ENCODE results near the gene DNMT3L.
"Not testable (repeated sequence)": the region's sequence is repeated elsewhere in the genome, so short reads cannot be mapped to it uniquely, and the experiment has no call there.

DNMT3L gene

DNA sequence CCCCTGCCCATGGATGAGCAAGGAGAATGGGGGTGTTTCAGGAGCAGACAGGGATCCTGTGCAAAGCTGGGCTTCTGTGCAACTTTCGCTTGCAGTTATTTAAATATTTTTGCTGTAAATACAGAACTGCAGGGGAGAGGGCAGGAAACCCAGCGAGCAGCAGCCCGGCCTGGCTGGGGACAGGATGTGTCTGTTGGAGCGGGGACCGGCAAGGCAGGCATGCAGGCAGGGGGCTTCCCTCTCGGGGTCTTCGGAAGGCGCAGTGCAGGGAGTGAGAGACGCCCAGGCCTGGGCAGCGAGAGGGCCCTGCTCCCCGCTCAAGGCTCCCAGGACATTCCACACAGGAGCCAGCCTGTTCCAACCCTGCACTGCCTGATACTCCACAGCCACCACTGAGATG lies 22.3 kb upstream of the DNMT3L start:
- H3K4me1 ChIP-seq (ENCODE audit: insufficient read depth, low read length, poor library complexity, severe bottlenecking) = no peaks in the 10 kb centered on the region
- TF ChIP-seq EZH2phosphoT487 (IDR thresholded peaks at IDR 0.05; ENCODE audit: borderline replicate concordance) (no peak), CTCF (conservative IDR thresholded peaks at IDR 0.05; ENCODE audit: low read length) (no peak)

GRCh38 chr21:44283211-44283785 lies 21.6 kb upstream of the DNMT3L start:
- H3K9me3 ChIP-seq (ENCODE audit: insufficient read depth, low read depth, low read length); H3K4me2 ChIP-seq (ENCODE audit: low read depth, low read length, poor library complexity, severe bottlenecking); H3K27me3 ChIP-seq (ENCODE audit: insufficient read depth, low read length, poor library complexity, severe bottlenecking); H3F3A ChIP-seq (ENCODE audit: low read depth); H3K4me1 ChIP-seq (ENCODE audit: insufficient read depth, low read length, poor library complexity, severe bottlenecking); H3K9me2 ChIP-seq (replicated peaks; ENCODE audit: low read depth, low read length); H3K4me3 ChIP-seq (ENCODE audit: low read length, poor library complexity, severe bottlenecking); H3K36me3 ChIP-seq (ENCODE audit: insufficient read depth, low read length); H3K79me2 ChIP-seq (ENCODE audit: insufficient read depth, low read length); H2AFZ ChIP-seq (ENCODE audit: low read length); H3K9ac ChIP-seq (ENCODE audit: low read depth, low read length, poor library complexity, severe bottlenecking); H4K20me1 ChIP-seq (ENCODE audit: insufficient read depth, low read length, poor library complexity, severe bottlenecking): not testable (repeated sequence)

More for the DNA sequence above, 22.3 kb upstream of the DNMT3L start:
- H3K9me3 ChIP-seq (ENCODE audit: insufficient read depth, low read depth, low read length) = no peaks in the 10 kb centered on the region
- H3K27me3 ChIP-seq (ENCODE audit: insufficient read depth, low read length, poor library complexity, severe bottlenecking) = no peaks in the 10 kb centered on the region
- H3K9ac ChIP-seq (ENCODE audit: low read depth, low read length, poor library complexity, severe bottlenecking) = no peak overlapping the region
- no peaks in the 10 kb centered on the region for H3K79me2 ChIP-seq (ENCODE audit: insufficient read depth, low read length)
- H3K4me3 ChIP-seq (ENCODE audit: low read length, poor library complexity, severe bottlenecking) = no peak overlapping the region
- H3K36me3 ChIP-seq (ENCODE audit: insufficient read depth, low read length) = no peaks in the 10 kb centered on the region
- H3K4me2 ChIP-seq (ENCODE audit: low read depth, low read length, poor library complexity, severe bottlenecking) = no peak overlapping the region
- H2AFZ ChIP-seq (ENCODE audit: low read length) = no peak overlapping the region
- H4K20me1 ChIP-seq (ENCODE audit: insufficient read depth, low read length, poor library complexity, severe bottlenecking) = no peaks in the 10 kb centered on the region
- H3K9me2 ChIP-seq (replicated peaks; ENCODE audit: low read depth, low read length) = no peaks in the 10 kb centered on the region
- H3F3A ChIP-seq (ENCODE audit: low read depth) = no peaks in the 10 kb centered on the region

- Histone ChIP-seq H3K9me3 (ENCODE audit: insufficient read depth, low read depth, low read length) (no peaks in the 10 kb centered on the region), H3K9ac (ENCODE audit: low read depth, low read length, poor library complexity, severe bottlenecking) (no peak overlapping the region), H3K4me2 (ENCODE audit: low read depth, low read length, poor library complexity, severe bottlenecking) (no peak overlapping the region), H3K4me1 (ENCODE audit: insufficient read depth, low read length, poor library complexity, severe bottlenecking) (no peaks in the 10 kb centered on the region), H4K20me1 (ENCODE audit: insufficient read depth, low read length, poor library complexity, severe bottlenecking) (no peaks in the 10 kb centered on the region), H3K27me3 (ENCODE audit: insufficient read depth, low read length, poor library complexity, severe bottlenecking) (no peaks in the 10 kb centered on the region), H3K9me2 (replicated peaks; ENCODE audit: low read depth, low read length) (no peaks in the 10 kb centered on the region), H3K36me3 (ENCODE audit: insufficient read depth, low read length) (no peaks in the 10 kb centered on the region), H3K79me2 (ENCODE audit: insufficient read depth, low read length) (no peaks in the 10 kb centered on the region), H3F3A (ENCODE audit: low read depth) (no peaks in the 10 kb centered on the region), H2AFZ (ENCODE audit: low read length) (no peak overlapping the region), H3K4me3 (ENCODE audit: low read length, poor library complexity, severe bottlenecking) (no peak overlapping the region)
- no peak for TF ChIP-seq EZH2phosphoT487 (IDR thresholded peaks at IDR 0.05; ENCODE audit: borderline replicate concordance)
- no peak for TF ChIP-seq CTCF (conservative IDR thresholded peaks at IDR 0.05; ENCODE audit: low read length)
Measured at GRCh38 chr21:44282370-44282769, 20.7 kb upstream of the DNMT3L start.

GRCh38 chr21:44281801-44282200 lies 20.1 kb upstream of the DNMT3L start:
- no peak overlapping the region for H2AFZ ChIP-seq (ENCODE audit: low read length)
- H3K4me3 ChIP-seq (ENCODE audit: low read length, poor library complexity, severe bottlenecking) = no peak overlapping the region
- no peaks in the 10 kb centered on the region for H3F3A ChIP-seq (ENCODE audit: low read depth)
- no peak overlapping the region for H3K4me2 ChIP-seq (ENCODE audit: low read depth, low read length, poor library complexity, severe bottlenecking)
- H3K27me3 ChIP-seq (ENCODE audit: insufficient read depth, low read length, poor library complexity, severe bottlenecking) = no peaks in the 10 kb centered on the region
- H3K4me1 ChIP-seq (ENCODE audit: insufficient read depth, low read length, poor library complexity, severe bottlenecking) = no peaks in the 10 kb centered on the region
- no peaks in the 10 kb centered on the region for H3K9me3 ChIP-seq (ENCODE audit: insufficient read depth, low read depth, low read length)
- H4K20me1 ChIP-seq (ENCODE audit: insufficient read depth, low read length, poor library complexity, severe bottlenecking) = no peaks in the 10 kb centered on the region
- no peak overlapping the region for H3K9ac ChIP-seq (ENCODE audit: low read depth, low read length, poor library complexity, severe bottlenecking)
- TF ChIP-seq CTCF (conservative IDR thresholded peaks at IDR 0.05; ENCODE audit: low read length) = no peak
- TF ChIP-seq EZH2phosphoT487 (IDR thresholded peaks at IDR 0.05; ENCODE audit: borderline replicate concordance) = no peak
- H3K36me3 ChIP-seq (ENCODE audit: insufficient read depth, low read length) = no peaks in the 10 kb centered on the region
- no peaks in the 10 kb centered on the region for H3K79me2 ChIP-seq (ENCODE audit: insufficient read depth, low read length)
- no peaks in the 10 kb centered on the region for H3K9me2 ChIP-seq (replicated peaks; ENCODE audit: low read depth, low read length)

Measured in Loucy (cell line).